Measurements from ENCODE around the gene CLASRP.

DNA sequence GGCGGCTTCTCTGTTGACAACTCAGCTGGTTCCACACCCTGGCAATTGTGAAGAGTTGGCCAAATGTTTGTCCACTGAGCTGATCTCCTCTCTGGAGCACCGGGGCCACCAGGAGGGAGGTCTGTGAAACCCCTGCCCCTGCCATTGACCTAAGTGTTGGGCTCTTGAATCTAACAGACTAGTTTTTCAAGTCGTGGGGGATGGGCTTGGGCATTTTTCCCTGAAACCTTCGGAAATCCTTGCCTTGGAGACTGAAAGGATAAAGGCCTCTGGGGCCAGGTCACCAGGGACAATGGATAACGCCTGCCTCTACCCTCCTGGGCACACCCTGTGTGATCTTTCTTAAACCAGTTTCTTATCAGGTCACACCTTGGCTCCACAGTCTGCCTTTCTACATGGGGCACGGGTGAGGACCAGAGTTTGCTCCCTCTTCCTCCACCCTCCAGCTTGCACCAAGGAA, 41.1 kb downstream of the CLASRP start:
- TF ChIP-seq, protein P1, sequence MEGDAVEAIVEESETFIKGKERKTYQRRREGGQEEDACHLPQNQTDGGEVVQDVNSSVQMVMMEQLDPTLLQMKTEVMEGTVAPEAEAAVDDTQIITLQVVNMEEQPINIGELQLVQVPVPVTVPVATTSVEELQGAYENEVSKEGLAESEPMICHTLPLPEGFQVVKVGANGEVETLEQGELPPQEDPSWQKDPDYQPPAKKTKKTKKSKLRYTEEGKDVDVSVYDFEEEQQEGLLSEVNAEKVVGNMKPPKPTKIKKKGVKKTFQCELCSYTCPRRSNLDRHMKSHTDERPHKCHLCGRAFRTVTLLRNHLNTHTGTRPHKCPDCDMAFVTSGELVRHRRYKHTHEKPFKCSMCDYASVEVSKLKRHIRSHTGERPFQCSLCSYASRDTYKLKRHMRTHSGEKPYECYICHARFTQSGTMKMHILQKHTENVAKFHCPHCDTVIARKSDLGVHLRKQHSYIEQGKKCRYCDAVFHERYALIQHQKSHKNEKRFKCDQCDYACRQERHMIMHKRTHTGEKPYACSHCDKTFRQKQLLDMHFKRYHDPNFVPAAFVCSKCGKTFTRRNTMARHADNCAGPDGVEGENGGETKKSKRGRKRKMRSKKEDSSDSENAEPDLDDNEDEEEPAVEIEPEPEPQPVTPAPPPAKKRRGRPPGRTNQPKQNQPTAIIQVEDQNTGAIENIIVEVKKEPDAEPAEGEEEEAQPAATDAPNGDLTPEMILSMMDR (IDR thresholded peaks at IDR 0.05; ENCODE audit: low read depth, low read length, poor library complexity, severe bottlenecking), result no peak
- TF ChIP-seq EZH2phosphoT487 (IDR thresholded peaks at IDR 0.05; ENCODE audit: borderline replicate concordance, low read length), result no peak
